ENCODE results near the gene C1orf210. TPM values are rescaled to one million over a fixed set of nuclear protein-coding genes. Genes with fewer than 3 reads are reported as not detected.

Gene C1orf210
- total RNA-seq, 2 donors from 2014 or later = 6.6 to 11.7 TPM

DNA sequence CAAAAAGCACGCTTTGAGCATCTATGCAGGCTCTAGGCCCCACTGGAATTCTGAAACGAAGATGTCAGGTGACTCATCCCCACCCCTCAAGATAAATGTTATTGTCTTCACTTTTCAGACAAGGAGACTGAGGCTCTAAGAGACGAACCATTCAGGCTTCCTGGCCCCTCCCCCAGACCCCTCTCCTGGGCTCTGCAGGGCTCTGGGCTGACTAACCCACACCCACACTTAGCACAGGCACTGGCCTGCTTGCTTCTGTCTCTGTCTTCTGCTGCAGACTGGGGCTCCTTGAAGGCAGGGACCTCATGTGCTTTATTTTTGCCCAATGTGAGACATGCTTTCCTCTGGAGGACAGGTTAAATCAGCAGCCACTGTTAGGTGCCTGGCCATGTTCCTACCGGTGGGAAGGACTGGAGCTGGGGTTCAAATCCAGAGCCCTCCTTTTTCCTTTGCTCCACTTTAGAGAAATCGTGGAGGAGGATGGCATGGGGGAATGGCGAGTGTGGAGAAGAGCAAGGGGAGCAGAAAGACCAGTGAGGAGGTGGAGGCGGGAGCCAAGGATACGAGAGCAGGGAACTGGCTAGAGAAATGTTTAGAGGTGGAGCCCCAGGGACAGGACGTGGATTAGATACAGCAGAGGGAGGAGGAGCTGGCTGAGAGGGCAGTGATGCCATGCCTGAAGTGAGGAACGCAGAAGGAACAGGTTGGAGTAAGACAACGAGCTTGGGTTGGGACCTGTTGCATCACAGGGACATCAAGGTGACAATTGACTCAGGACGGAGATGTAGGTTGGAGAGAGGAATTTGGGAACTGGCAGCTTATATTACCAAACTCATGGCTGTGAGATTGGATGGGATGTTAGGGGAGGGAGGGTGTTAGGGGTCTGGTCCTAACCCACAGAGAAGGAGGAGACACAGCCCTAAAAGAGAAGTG is 13.9 kb downstream of the C1orf210 start:
- intact Hi-C loops (cut with DNase I) = no loop called here
- ATAC-seq (no peak), DNase-seq (peak in 1 of 4 donors; percentile 2)
- Histone ChIP-seq H3K9me3 (no peaks in the 10 kb centered on the region), H3K27me3 (no peaks in the 10 kb centered on the region), H3K4me3 (peak overlapping the region; percentile 14 to 23), H3K36me3 (replicated peaks in 1 of 2; ENCODE audit: insufficient read depth in 1 of 2, low read depth in 2 of 2) (no peaks in the 10 kb centered on the region), H3K4me1 (peaks cover 56% of the 10 kb centered on the region), H3K27ac (peak overlapping the region; percentile 72 to 84 (median 79))
- TF ChIP-seq, protein P1, sequence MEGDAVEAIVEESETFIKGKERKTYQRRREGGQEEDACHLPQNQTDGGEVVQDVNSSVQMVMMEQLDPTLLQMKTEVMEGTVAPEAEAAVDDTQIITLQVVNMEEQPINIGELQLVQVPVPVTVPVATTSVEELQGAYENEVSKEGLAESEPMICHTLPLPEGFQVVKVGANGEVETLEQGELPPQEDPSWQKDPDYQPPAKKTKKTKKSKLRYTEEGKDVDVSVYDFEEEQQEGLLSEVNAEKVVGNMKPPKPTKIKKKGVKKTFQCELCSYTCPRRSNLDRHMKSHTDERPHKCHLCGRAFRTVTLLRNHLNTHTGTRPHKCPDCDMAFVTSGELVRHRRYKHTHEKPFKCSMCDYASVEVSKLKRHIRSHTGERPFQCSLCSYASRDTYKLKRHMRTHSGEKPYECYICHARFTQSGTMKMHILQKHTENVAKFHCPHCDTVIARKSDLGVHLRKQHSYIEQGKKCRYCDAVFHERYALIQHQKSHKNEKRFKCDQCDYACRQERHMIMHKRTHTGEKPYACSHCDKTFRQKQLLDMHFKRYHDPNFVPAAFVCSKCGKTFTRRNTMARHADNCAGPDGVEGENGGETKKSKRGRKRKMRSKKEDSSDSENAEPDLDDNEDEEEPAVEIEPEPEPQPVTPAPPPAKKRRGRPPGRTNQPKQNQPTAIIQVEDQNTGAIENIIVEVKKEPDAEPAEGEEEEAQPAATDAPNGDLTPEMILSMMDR (IDR thresholded peaks at IDR 0.05) = no peak
- no peak for TF ChIP-seq POLR2A (IDR thresholded peaks at IDR 0.05)
- WGBS, 2 donors = 29% methylated on average over 12 of the region's 12 CpGs

DNA sequence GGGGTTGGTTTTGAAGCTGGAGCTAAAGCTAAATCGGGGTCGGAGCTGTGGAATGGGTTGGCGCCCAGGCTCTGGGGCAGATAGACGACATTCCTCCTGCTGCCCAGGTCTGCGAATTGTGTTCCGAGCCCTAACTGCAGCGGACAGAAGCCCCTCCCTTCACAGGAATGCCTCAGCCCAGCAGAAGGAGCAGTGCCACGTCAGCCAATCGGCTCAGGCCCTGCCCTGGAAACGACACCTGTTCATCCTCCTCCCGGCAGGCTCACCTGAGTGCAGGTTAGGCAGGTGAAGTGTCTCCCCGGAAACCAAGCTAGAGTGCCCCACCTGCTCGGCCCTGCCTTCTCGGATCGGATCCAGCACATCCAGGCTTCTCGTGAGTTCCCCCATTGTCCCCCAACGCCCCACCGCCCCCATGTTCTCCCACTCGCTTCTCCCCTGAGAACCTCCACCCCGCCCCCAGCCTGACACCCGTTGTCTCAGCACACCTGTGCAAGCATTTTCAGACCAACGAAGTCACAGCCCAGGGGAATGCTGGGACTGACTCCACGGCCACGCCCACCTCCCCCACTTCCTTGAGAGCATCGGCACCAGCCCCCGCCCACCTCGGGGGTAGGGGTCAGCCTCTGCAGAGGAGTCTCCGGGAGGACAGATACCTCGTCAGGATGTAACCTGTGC is 14.8 kb downstream of the C1orf210 start:
- H3K4me1 ChIP-seq = peaks cover 51% of the 10 kb centered on the region

DNA sequence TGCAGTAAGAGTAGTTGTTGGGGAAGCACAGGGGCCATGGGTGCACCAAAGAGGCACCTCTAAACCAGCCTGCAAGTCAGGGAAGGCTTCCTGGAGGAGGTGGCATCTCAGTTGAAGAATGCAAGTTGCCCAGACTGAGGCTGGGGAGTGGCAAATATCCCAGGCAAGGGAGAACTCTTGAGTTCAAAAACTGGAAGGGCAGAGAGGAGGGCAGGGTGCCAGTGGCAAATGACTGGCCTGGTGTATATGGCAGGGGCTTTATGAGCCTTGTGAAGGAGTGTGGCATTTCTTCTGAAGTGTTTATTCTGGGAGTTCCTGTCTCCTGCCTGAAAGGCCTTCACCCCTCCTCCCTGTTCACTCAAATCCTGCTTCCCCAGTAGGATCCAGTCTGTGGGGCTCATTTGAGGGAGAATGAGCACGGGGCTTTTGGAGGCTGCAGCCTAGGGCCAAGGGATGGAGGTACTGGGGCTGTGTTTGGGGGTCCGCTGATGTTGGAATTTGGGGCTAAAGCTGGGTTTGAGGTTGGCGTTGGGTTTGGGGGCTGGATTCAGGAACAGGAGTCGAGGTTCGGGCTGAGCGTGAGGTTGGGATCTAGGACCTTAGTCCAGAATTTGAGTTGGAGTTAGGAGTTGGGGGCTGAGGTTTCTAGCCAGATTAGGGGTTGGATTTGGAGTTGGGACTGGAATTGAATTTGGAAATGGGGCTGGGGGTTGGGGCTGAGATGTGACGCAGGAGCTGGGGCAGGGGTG is 15.6 kb downstream of the C1orf210 start, which contains the start of gene TMEM125:
TMEM125 (plus strand) TSS at position 357 of the 749 bp plus-strand sequence. CDS start 2,740 bp downstream, outside the sequence.
- TF ChIP-seq, protein P1 (IDR thresholded peaks at IDR 0.05) = no peak
- TF ChIP-seq POLR2A (IDR thresholded peaks at IDR 0.05) = no peak
- Histone ChIP-seq H3K27ac (peak within 1 kb of the TSS; percentile 72 to 84 (median 79)), H3K4me3 (peak within 1 kb of the TSS; percentile 14 to 23), H3K4me1 (peaks cover 53% of the 10 kb centered on the region), H3K36me3 (replicated peaks in 1 of 2; ENCODE audit: insufficient read depth in 1 of 2, low read depth in 2 of 2) (no peaks in the 10 kb centered on the region), H3K27me3 (no peaks in the 10 kb centered on the region), H3K9me3 (no peaks in the 10 kb centered on the region)
- WGBS, 2 donors = 51 to 57% methylated on average over 7 of the region's 7 CpGs
- ATAC-seq (no peak), DNase-seq (peak in 3 of 4 donors; percentile 29 to 66 (median 63))
- intact Hi-C loops (cut with DNase I) = no loop called here

More for the DNA sequence above, 14.8 kb downstream of the C1orf210 start:
- Histone ChIP-seq H3K27ac (peak overlapping the region; percentile 72 to 84 (median 79)), H3K36me3 (replicated peaks in 1 of 2; ENCODE audit: insufficient read depth in 1 of 2, low read depth in 2 of 2) (no peaks in the 10 kb centered on the region), H3K9me3 (no peaks in the 10 kb centered on the region), H3K4me3 (peak overlapping the region; percentile 14 to 23), H3K27me3 (no peaks in the 10 kb centered on the region)
- ATAC-seq = peak; percentile 95
- 3% methylated on average over 17 to 29 of the region's 29 CpGs for WGBS, 2 donors
- intact Hi-C loops (cut with DNase I) = no loop called here
- peak; percentile 92 to 96 (median 95) for DNase-seq
- peak; percentile 67 to 87 (median 79) for TF ChIP-seq POLR2A (IDR thresholded peaks at IDR 0.05)
- TF ChIP-seq, protein P1 (IDR thresholded peaks at IDR 0.05) = no peak

DNA sequence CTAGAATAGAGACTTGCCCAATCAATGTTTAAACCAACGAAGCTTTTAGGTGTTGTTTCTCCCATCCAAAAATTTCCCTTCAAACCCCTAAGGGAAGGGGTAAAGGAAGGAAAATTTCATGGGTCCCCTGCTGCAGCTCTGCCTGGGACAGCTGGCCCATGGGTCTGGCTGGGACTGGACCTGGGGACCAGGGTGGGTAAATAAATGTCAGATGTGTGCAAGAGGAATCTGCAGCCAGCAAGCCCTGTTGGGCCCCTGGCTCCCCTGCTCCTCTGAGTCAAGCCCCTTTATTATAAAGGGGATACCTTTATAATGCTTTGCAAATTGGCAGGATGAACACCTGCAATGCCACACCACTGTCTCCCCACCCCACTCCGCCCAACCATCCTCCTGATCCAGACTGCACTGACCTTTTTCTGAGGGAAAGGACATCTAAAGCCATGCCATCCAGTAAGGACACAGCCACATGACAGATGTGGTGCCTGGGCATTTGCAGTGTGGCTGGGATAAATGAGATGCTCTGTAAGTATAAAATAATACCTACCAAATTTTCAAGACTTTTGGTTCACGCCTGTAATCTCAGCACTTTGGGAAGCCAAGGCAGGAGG is 17.5 kb downstream of the C1orf210 start:
- peaks cover 44% of the 10 kb centered on the region for H3K4me1 ChIP-seq
- ATAC-seq = no peak

More for the DNA sequence above, 17.5 kb downstream of the C1orf210 start:
- H3K9me3 ChIP-seq = no peaks in the 10 kb centered on the region
- H3K36me3 ChIP-seq (replicated peaks in 1 of 2; ENCODE audit: insufficient read depth in 1 of 2, low read depth in 2 of 2) = no peaks in the 10 kb centered on the region
- no peak overlapping the region for H3K4me3 ChIP-seq
- intact Hi-C loops (cut with DNase I) = no loop called here
- H3K27me3 ChIP-seq = no peaks in the 10 kb centered on the region
- DNase-seq = peak in 1 of 4 donors; percentile 0
- TF ChIP-seq, protein P1 (IDR thresholded peaks at IDR 0.05) = no peak
- TF ChIP-seq POLR2A (IDR thresholded peaks at IDR 0.05) = no peak
- 63 to 75% methylated on average over 3 of the region's 3 CpGs for WGBS, 2 donors
- H3K27ac ChIP-seq = peak overlapping the region in 3 of 4 donors; percentile 1 to 50 (median 16)
